SU-DHL-6 (cell line): ENCODE measurements around the gene PHTF2.

ENCODE experiments used
- H2AFZ ChIP-seq: fragments of 200-600 bp; sonication (generic); 2 replicates; pipeline ENCODE4 v1.6.1; 2014; ENCODE audit warnings: low read depth, mild to moderate bottlenecking, moderate library complexity, mixed read lengths, antibody characterized with exemption, low read length; ENCODE audit not compliant: severe bottlenecking
- H3F3A ChIP-seq: fragments of 200-600 bp; shearing (Covaris generic); 2 replicates; pipeline ENCODE4 v1.6.0; 2016; ENCODE audit warnings: antibody characterized with exemption, mild to moderate bottlenecking; ENCODE audit not compliant: insufficient read depth
- H3K27ac ChIP-seq: fragments of 200-600 bp; sonication (generic); 2 replicates; pipeline ENCODE4 v1.5.1; 2016; ENCODE audit warnings: low read depth, mild to moderate bottlenecking, low read length, moderate library complexity, mixed read lengths
- H3K27me3 ChIP-seq: fragments of 200-600 bp; sonication (generic), shearing (Covaris generic); 2 replicates; pipeline ENCODE4 v1.6.0; 2014; ENCODE audit warnings: mild to moderate bottlenecking, low read length
- H3K36me3 ChIP-seq: fragments of 200-600 bp; sonication (generic); 2 replicates; pipeline ENCODE4 v1.6.1; 2014; ENCODE audit warnings: mild to moderate bottlenecking, low read length, mixed read lengths
- H3K4me2 ChIP-seq: fragments of 300-600, 200-600 bp; shearing (Covaris generic), sonication (generic); 2 replicates; pipeline ENCODE4 v1.6.0; 2014; ENCODE audit warnings: low read length, low read depth, mild to moderate bottlenecking; ENCODE audit not compliant: poor library complexity, severe bottlenecking
- H3K4me3 ChIP-seq: fragments of 200-600 bp; sonication (generic); 2 replicates; pipeline ENCODE4 v1.5.1; 2014; ENCODE audit warnings: antibody characterized with exemption, low read length, mild to moderate bottlenecking, mixed read lengths; ENCODE audit not compliant: insufficient read depth, poor library complexity, severe bottlenecking
- H3K79me2 ChIP-seq: fragments of 200-600 bp; sonication (generic); 2 replicates; pipeline ENCODE4 v1.6.1; 2014; ENCODE audit warnings: mild to moderate bottlenecking, low read length, moderate library complexity; ENCODE audit not compliant: insufficient read depth
- H3K9ac ChIP-seq: fragments of 200-600 bp; sonication (generic); 2 replicates; pipeline ENCODE4 v1.7.0; 2014; ENCODE audit warnings: mild to moderate bottlenecking, low read length
- H3K9me2 ChIP-seq: fragments of 200-600 bp; sonication (generic); replicated peaks from 2 replicates; pipeline ENCODE4 v1.6.1; 2014; ENCODE audit warnings: low read length; ENCODE audit not compliant: insufficient read depth
- H3K9me3 ChIP-seq: fragments of 200-600 bp; sonication (generic); 2 replicates; pipeline ENCODE4 v1.6.1; 2014; ENCODE audit warnings: low read length, mixed read lengths; ENCODE audit not compliant: insufficient read depth
- H4K20me1 ChIP-seq: fragments of 200-600 bp; sonication (generic); 2 replicates; pipeline ENCODE4 v1.6.1; 2014; ENCODE audit warnings: low read depth, mild to moderate bottlenecking, antibody characterized with exemption, low read length, moderate library complexity, mixed read lengths
- EZH2phosphoT487 ChIP-seq: fragments of 200-600 bp; sonication (generic), shearing (Covaris generic); conservative IDR thresholded peaks from 2 replicates; pipeline ENCODE4 v1.6.1; 2018; ENCODE audit warnings: mild to moderate bottlenecking, antibody characterized with exemption, low read length, moderate library complexity, mixed read lengths
- TF ChIP-seq, protein P1 (sequence below): fragments of 200-600 bp; sonication (generic); IDR thresholded peaks from one replicate; pipeline ENCODE4 v1.5.1; 2017; ENCODE audit warnings: antibody characterized with exemption, mild to moderate bottlenecking, low read length, moderate library complexity; ENCODE audit not compliant: insufficient read depth, poor library complexity, severe bottlenecking

Gene PHTF2

DNA sequence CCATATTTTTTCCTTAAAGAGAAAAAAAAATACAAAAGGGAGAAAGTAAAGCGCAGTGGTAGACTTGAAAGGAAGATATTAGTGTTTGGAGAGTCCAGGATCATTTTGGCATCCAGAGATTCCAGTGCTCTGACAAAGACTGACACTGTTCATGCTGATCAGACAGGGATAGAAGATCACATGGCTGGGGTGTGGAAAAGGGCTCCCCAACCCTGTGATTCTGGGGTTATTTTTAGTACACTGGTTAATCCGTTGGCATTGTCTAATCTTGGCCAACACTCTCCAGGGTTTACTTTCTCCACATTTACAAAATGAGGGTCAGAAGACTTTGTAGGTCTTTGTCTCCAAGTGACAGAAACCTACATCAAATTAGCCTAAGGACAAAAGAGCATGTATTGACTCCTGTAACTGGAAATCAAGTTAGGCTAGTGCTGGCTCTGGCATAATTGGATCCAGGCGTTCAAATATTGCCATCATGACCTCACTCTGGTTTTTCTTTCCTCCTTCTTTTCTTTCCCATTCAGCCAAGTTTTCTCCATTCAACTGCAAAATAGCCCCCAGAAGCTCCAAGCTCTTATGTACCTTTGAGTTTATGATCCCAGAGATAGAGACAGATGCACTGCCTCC lies 181.6 kb downstream of the PHTF2 start:
- H3K9me3 ChIP-seq: no peaks in the 10 kb centered on the region
- no peak overlapping the region for H3K27ac ChIP-seq
- no peak overlapping the region for H3K9ac ChIP-seq
- H3F3A ChIP-seq: no peaks in the 10 kb centered on the region
- no peaks in the 10 kb centered on the region for H3K9me2 ChIP-seq
- no peaks in the 10 kb centered on the region for H3K27me3 ChIP-seq
- H3K79me2 ChIP-seq: no peaks in the 10 kb centered on the region
- H2AFZ ChIP-seq: no peak overlapping the region
- no peak for TF ChIP-seq EZH2phosphoT487
- no peaks in the 10 kb centered on the region for H4K20me1 ChIP-seq
- no peak overlapping the region for H3K4me3 ChIP-seq
- H3K4me2 ChIP-seq: no peak overlapping the region
- no peaks in the 10 kb centered on the region for H3K36me3 ChIP-seq

DNA sequence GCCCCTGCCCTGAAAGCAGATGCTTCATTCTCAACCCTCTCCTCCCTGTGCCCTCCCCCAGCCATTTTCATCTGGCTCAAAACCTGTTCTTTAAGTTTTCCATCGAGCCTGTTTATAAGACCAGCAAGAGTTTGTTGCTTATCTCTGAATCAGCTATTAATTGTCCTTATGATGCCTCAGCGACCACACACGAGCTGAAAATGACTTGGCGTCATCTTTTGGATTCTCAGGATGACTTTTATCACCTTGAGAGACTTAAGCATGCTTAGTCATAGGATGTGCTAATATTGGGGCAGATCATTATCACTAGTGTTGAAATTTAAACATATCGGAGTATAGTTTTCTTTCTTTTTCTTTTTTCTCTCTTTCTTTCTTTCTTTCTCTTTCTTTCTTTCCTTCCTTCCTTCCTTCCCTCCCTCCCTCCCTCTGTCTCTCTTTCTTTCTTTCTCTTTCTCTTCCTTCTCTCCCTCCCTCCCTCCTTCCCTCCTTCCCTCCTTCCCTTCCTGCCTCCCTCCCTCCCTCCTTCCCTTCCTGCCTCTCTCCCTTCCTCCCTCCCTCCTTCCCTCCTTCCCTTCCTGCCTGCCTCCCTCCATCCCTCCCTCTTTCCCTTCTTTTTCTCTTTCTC lies 184.5 kb downstream of the PHTF2 start:
- Histone ChIP-seq H2AFZ (no peak overlapping the region), H3K4me2 (no peak overlapping the region), H3K79me2 (no peaks in the 10 kb centered on the region), H3K9me3 (no peaks in the 10 kb centered on the region), H3K27me3 (no peaks in the 10 kb centered on the region), H3K9ac (no peak overlapping the region), H3K27ac (no peak overlapping the region), H4K20me1 (no peaks in the 10 kb centered on the region), H3K36me3 (no peaks in the 10 kb centered on the region), H3K4me3 (no peak overlapping the region), H3F3A (no peaks in the 10 kb centered on the region), H3K9me2 (no peaks in the 10 kb centered on the region)
- TF ChIP-seq, protein P1, sequence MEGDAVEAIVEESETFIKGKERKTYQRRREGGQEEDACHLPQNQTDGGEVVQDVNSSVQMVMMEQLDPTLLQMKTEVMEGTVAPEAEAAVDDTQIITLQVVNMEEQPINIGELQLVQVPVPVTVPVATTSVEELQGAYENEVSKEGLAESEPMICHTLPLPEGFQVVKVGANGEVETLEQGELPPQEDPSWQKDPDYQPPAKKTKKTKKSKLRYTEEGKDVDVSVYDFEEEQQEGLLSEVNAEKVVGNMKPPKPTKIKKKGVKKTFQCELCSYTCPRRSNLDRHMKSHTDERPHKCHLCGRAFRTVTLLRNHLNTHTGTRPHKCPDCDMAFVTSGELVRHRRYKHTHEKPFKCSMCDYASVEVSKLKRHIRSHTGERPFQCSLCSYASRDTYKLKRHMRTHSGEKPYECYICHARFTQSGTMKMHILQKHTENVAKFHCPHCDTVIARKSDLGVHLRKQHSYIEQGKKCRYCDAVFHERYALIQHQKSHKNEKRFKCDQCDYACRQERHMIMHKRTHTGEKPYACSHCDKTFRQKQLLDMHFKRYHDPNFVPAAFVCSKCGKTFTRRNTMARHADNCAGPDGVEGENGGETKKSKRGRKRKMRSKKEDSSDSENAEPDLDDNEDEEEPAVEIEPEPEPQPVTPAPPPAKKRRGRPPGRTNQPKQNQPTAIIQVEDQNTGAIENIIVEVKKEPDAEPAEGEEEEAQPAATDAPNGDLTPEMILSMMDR: no peak
- no peak for TF ChIP-seq EZH2phosphoT487

DNA sequence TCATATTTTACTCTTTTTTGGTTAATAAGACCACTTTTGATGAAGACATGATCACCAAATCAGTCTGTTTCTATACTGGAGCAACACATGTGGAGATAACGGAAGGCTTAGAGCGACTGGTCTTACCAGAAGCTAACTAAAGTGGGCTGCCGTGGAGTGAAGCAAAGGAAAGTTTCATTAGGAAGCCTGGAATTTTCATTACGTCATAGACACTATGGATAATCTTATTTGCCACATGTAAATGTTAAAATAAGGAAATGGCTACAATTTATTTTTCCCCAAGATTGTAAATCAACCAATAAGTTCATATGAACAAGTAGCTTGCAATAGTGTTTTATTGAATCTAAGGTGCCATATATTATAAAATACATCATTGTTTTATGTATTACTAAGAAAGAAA lies 185.4 kb downstream of the PHTF2 start:
- H3K79me2 ChIP-seq: no peaks in the 10 kb centered on the region

More for the DNA sequence above, 185.4 kb downstream of the PHTF2 start:
- Histone ChIP-seq H3K4me2 (no peak overlapping the region), H4K20me1 (no peaks in the 10 kb centered on the region), H3F3A (no peaks in the 10 kb centered on the region), H3K27ac (no peak overlapping the region), H3K9ac (no peak overlapping the region), H3K9me3 (no peaks in the 10 kb centered on the region), H2AFZ (no peak overlapping the region), H3K9me2 (no peaks in the 10 kb centered on the region), H3K27me3 (no peaks in the 10 kb centered on the region), H3K4me3 (no peak overlapping the region), H3K36me3 (no peaks in the 10 kb centered on the region)
- TF ChIP-seq, protein P1: no peak
- TF ChIP-seq EZH2phosphoT487: no peak
